HepG2 (cell line): Measurements from ENCODE around the gene STX1B. TPM values are rescaled to one million over a fixed set of nuclear protein-coding genes. Genes with fewer than 3 reads are reported as not detected.

Source experiments
- AKAP8 ChIP-seq: sonication (generic); formaldehyde crosslinking; IDR thresholded peaks from 2 replicates; pipeline ENCODE4 v1.5.1; 2020; ENCODE audit warnings: mild to moderate bottlenecking, missing genetic modification reagents
- E2F5 ChIP-seq: sonication (generic); formaldehyde crosslinking; conservative IDR thresholded peaks from 2 replicates; pipeline ENCODE4 v1.4.0; 2020; ENCODE audit warnings: missing genetic modification reagents
- GPBP1L1 ChIP-seq: sonication (generic); formaldehyde crosslinking; IDR thresholded peaks from 2 replicates; pipeline ENCODE4 v1.5.0; 2020; ENCODE audit warnings: mild to moderate bottlenecking, missing genetic modification reagents
- GTF2F1 ChIP-seq: fragments of 150-350 bp; IDR thresholded peaks from 2 replicates; pipeline ENCODE4 v1.6.1; 2014; ENCODE audit warnings: low read length
- JUND ChIP-seq: sonication (generic); formaldehyde crosslinking; IDR thresholded peaks from 2 replicates; pipeline ENCODE4 v1.8.0; 2022; ENCODE audit warnings: mild to moderate bottlenecking, missing genetic modification reagents
- KDM4B ChIP-seq: sonication (generic); formaldehyde crosslinking; IDR thresholded peaks from 2 replicates; pipeline ENCODE4 v1.4.0; 2020; ENCODE audit warnings: missing genetic modification reagents
- KLF9 ChIP-seq: IDR thresholded peaks from 2 replicates; pipeline ENCODE4 v1.6.1; 2016; ENCODE audit warnings: low read depth
- NONO ChIP-seq, 2 experiments: fragments of 450-650 bp in 1 of 2; sonication (generic) in 1 of 2; formaldehyde crosslinking in 1 of 2; IDR thresholded peaks in 1 of 2; conservative IDR thresholded peaks in 1 of 2; 2 replicates each; pipeline versions ENCODE4 v1.6.1 to v1.8.0; 2017 to 2022; ENCODE audit warnings: mild to moderate bottlenecking in 1 of 2, missing genetic modification reagents in 1 of 2, moderate library complexity in 1 of 2
- NR3C1 ChIP-seq: sonication (generic); formaldehyde crosslinking; IDR thresholded peaks from 2 replicates; pipeline ENCODE4 v1.4.0; 2020; ENCODE audit warnings: missing genetic modification reagents
- PCBP2 ChIP-seq: fragments of 200-400 bp; formaldehyde crosslinking; optimal IDR thresholded peaks from 2 replicates; pipeline ENCODE3; 2018; ENCODE audit warnings: low read length, low read depth; ENCODE audit not compliant: poor library complexity, severe bottlenecking
- POGK ChIP-seq: sonication (generic); formaldehyde crosslinking; conservative IDR thresholded peaks from 2 replicates; pipeline ENCODE4 v1.8.0; 2022; ENCODE audit warnings: mild to moderate bottlenecking, moderate library complexity, missing genetic modification reagents
- SNAPC4 ChIP-seq: sonication (generic); formaldehyde crosslinking; IDR thresholded peaks from 2 replicates; pipeline ENCODE4 v1.4.0; 2020; ENCODE audit warnings: mild to moderate bottlenecking, missing genetic modification reagents
- ZNF564 ChIP-seq: sonication (generic); formaldehyde crosslinking; IDR thresholded peaks from 2 replicates; pipeline ENCODE4 v1.8.1; 2023; ENCODE audit warnings: mild to moderate bottlenecking, missing genetic modification reagents
- ZNF644 ChIP-seq: IDR thresholded peaks from 2 replicates; pipeline ENCODE4 v1.6.1; 2016; ENCODE audit warnings: low read depth
- polyA plus RNA-seq, 8 experiments: library from polyadenylated mRNA; depleted of rRNA in 3 of 8; stranded (reverse) in 7 of 8; unstranded in 1 of 8; fragments of >200 nt; fragmentation: Illumina TruSeq in 4 of 8; extraction: Trizol in 4 of 8; gene quantifications; 2 replicates each; pipeline versions ENCODE4 v1.2.1 to v1.2.3, GENCODE V29; 2011 to 2016; ENCODE audit warnings: low read depth in 4 of 8, missing spikeins in 1 of 8, mixed read lengths in 1 of 8; ENCODE audit not compliant: insufficient read depth in 1 of 8
- total RNA-seq, 5 experiments: library from RNA; depleted of rRNA; stranded (reverse); fragments of >200 nt; fragmentation: Illumina TruSeq; extraction: Trizol; gene quantifications; 2 replicates each; pipeline ENCODE4 v1.2.3, GENCODE V29; 2016; ENCODE audit warnings: low read depth in 1 of 5
- TF ChIP-seq, protein P1 (sequence below): sonication (generic); formaldehyde crosslinking; IDR thresholded peaks from 2 replicates; pipeline ENCODE4 v1.4.0; 2020; ENCODE audit warnings: missing genetic modification reagents, borderline replicate concordance

The STX1B gene
- total and polyA plus RNA-seq, 2 of the 13 experiments (the other 11 are each of a cell fraction or from before 2014, with no cell fraction given): 2.1 to 3.0 TPM

- TF ChIP-seq AKAP8 (no peak), GTF2F1 (no peak), GPBP1L1 (CRISPR knock-in tag) (no peak), SNAPC4 (CRISPR knock-in tag) (no peak), KDM4B (no peak), JUND (CRISPR knock-in tag) (no peak), ZNF564 (no peak), NONO (IDR thresholded peaks at IDR 0.05) (no peak), NONO (CRISPR knock-in tag; conservative IDR thresholded peaks at IDR 0.05) (no peak; the same call in 1 of the 2 replicates), NR3C1 (CRISPR knock-in tag) (no peak), ZNF644 (0 out of 2 replicates have a peak, but pooled peaks have one; percentile 6), POGK (no peak), E2F5 (CRISPR knock-in tag) (no peak), KLF9 (no peak), PCBP2 (no peak)
- TF ChIP-seq, protein P1, sequence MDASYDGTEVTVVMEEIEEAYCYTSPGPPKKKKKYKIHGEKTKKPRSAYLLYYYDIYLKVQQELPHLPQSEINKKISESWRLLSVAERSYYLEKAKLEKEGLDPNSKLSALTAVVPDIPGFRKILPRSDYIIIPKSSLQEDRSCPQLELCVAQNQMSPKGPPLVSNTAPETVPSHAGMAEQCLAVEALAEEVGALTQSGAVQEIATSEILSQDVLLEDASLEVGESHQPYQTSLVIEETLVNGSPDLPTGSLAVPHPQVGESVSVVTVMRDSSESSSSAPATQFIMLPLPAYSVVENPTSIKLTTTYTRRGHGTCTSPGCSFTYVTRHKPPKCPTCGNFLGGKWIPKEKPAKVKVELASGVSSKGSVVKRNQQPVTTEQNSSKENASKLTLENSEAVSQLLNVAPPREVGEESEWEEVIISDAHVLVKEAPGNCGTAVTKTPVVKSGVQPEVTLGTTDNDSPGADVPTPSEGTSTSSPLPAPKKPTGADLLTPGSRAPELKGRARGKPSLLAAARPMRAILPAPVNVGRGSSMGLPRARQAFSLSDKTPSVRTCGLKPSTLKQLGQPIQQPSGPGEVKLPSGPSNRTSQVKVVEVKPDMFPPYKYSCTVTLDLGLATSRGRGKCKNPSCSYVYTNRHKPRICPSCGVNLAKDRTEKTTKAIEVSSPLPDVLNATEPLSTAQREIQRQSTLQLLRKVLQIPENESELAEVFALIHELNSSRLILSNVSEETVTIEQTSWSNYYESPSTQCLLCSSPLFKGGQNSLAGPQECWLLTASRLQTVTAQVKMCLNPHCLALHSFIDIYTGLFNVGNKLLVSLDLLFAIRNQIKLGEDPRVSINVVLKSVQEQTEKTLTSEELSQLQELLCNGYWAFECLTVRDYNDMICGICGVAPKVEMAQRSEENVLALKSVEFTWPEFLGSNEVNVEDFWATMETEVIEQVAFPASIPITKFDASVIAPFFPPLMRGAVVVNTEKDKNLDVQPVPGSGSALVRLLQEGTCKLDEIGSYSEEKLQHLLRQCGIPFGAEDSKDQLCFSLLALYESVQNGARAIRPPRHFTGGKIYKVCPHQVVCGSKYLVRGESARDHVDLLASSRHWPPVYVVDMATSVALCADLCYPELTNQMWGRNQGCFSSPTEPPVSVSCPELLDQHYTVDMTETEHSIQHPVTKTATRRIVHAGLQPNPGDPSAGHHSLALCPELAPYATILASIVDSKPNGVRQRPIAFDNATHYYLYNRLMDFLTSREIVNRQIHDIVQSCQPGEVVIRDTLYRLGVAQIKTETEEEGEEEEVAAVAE (CRISPR knock-in tag): no peak
Measured at GRCh38 chr16:31001507-31002249, 8.8 kb downstream of the STX1B start (continued).
